Right lobe of liver (tissue), 6 donors: ENCODE data around the gene DAND5. TPM values are rescaled to one million over a fixed set of nuclear protein-coding genes. Genes with fewer than 3 reads are reported as not detected.
A peak's percentile ranks its signal among the peaks of the same experiment; 100 is the strongest.

ENCODE experiments used
- ATAC-seq, 4 donors: fragments of 200-7000 bp; cut with Tn5 transposase; one replicate each; pipeline ENCODE4 v1.9.1; 2020; ENCODE audit warnings: mild to moderate bottlenecking in 4 of 4, moderate library complexity in 4 of 4
- DNase-seq, 3 donors: peaks; one replicate each; pipeline ENCODE4 v3.0.0-alpha.2; 2020
- H3K27ac ChIP-seq, 3 donors: fragments of 200-600 bp; one replicate each; pipeline ENCODE4 v1.8.0; 2022
- H3K27me3 ChIP-seq, 2 donors: fragments of 200-600 bp; one replicate each; pipeline ENCODE4 v1.8.0; 2022
- H3K36me3 ChIP-seq, 4 donors: fragments of 200-600 bp; sonication (generic) in 1 of 4; one replicate each; pipeline versions ENCODE4 v1.5.1 to v1.8.0; 2017 to 2022; ENCODE audit warnings: control low read depth in 1 of 4
- H3K4me1 ChIP-seq, 4 donors: fragments of 200-600 bp; sonication (generic) in 1 of 4; one replicate each; pipeline versions ENCODE4 v1.5.1 to v1.8.0; 2017 to 2022; ENCODE audit warnings: control low read depth in 1 of 4
- H3K4me3 ChIP-seq, 3 donors: fragments of 200-600 bp; one replicate each; pipeline ENCODE4 v1.8.0; 2022
- H3K9me3 ChIP-seq, 4 donors: fragments of 200-600 bp; sonication (generic) in 1 of 4; one replicate each; pipeline versions ENCODE4 v1.5.1 to v1.8.0; 2017 to 2022; ENCODE audit warnings: control low read depth in 1 of 4
- POLR2A ChIP-seq: fragments of 450-650 bp; IDR thresholded peaks from one replicate; pipeline ENCODE4 v1.6.1; 2017; ENCODE audit warnings: antibody characterized with exemption, mild to moderate bottlenecking
- WGBS: methylation state at CpG from one replicate; pipeline ENCODE4 v1.1.6; 2018; ENCODE audit warnings: low coverage, low lambda C conversion rate; ENCODE audit not compliant: insufficient coverage; ENCODE audit errors: missing lambda C conversion rate; 5-methylcytosine and 5-hydroxymethylcytosine counted together
- intact Hi-C, 2 donors: fragments of 100-400 bp; cut with DNase I; formaldehyde crosslinking; loops; one replicate each; pipeline versions ENCODE4 v1.11.2 to v1.14.1; 2022
- total RNA-seq, 6 experiments: library from RNA; depleted of rRNA in 2 of 6; stranded (reverse); fragments of >200 nt in 2 of 6; fragmentation: NEBNext Ultra II Directional in 3 of 6; extraction: Animal tissue kit (Norgen Biotek cat#: 25700) in 3 of 6; gene quantifications; one replicate each; pipeline versions ENCODE4 v1.1.0 to v1.2.4, GENCODE V29; 2016 to 2023
- TF ChIP-seq, protein P1 (sequence below), 4 donors: fragments of 200-600 bp in 3 of 4; fragments of 450-650 bp in 1 of 4; IDR thresholded peaks; one replicate each; pipeline versions ENCODE4 v1.5.1 to v1.8.0; 2016 to 2022; ENCODE audit warnings: antibody characterized with exemption in 4 of 4, mild to moderate bottlenecking in 2 of 4
- donor health status: DM: no; HTN: yes; CAD: no.
- donor health status: DM: no; HTN: no; CAD: no.
- donor health status: DM: no; HTN: no; CAD: no.
- donor health status: DM: no; HTN: yes; CAD: no.
- donor health status: DM: no; HTN: yes; CAD: no.

The DAND5 gene
- total RNA-seq, 6 experiments from 2014 or later: not detected

DNA sequence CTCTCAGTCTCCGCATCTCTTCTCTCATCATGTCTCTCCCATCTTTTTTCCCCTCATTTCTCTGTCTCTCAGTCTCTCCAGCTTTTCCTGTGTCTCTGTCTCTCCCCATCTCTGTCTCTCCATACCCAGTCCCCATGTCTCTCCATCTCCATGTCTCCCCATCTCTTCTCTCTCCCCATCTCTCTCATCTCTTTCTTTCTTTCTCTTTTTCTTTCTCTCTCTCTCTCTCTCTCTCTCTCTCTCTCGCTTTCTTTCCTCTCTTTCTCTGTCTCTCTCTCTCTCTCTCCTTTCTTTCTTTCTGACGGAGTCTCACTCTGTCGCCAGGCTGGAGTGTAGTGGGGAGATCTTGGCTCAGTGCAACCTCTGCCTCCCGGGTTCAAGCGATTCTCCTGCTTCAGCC, 13.3 kb downstream of the DAND5 start:
- Histone ChIP-seq H3K36me3 (no peaks in the 10 kb centered on the region), H3K27me3 (no peaks in the 10 kb centered on the region), H3K4me3 (no peak overlapping the region), H3K4me1 (peaks cover 0 to under 1% (median 0%) of the 10 kb centered on the region in 4 donors), H3K27ac (no peak overlapping the region), H3K9me3 (no peaks in the 10 kb centered on the region)
- DNase-seq: no peak
- ATAC-seq: no peak
- intact Hi-C loops: loop anchor here in 1 of 2 donors (5.0 kb wide), 2 partner anchors 55 to 110 kb away; no protein-coding TSS in a partner anchor
- TF ChIP-seq, protein P1, sequence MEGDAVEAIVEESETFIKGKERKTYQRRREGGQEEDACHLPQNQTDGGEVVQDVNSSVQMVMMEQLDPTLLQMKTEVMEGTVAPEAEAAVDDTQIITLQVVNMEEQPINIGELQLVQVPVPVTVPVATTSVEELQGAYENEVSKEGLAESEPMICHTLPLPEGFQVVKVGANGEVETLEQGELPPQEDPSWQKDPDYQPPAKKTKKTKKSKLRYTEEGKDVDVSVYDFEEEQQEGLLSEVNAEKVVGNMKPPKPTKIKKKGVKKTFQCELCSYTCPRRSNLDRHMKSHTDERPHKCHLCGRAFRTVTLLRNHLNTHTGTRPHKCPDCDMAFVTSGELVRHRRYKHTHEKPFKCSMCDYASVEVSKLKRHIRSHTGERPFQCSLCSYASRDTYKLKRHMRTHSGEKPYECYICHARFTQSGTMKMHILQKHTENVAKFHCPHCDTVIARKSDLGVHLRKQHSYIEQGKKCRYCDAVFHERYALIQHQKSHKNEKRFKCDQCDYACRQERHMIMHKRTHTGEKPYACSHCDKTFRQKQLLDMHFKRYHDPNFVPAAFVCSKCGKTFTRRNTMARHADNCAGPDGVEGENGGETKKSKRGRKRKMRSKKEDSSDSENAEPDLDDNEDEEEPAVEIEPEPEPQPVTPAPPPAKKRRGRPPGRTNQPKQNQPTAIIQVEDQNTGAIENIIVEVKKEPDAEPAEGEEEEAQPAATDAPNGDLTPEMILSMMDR (IDR thresholded peaks at IDR 0.05): no peak
- TF ChIP-seq POLR2A: no peak
- 83% methylated on average over 5 of the region's 6 CpGs for WGBS

- intact Hi-C loops: loop anchor here in 1 of 2 donors (5.0 kb wide), 2 partner anchors 54 to 109 kb away; no protein-coding TSS in a partner anchor
- ATAC-seq (no peak), DNase-seq (no peak)
- H3K36me3 ChIP-seq: no peaks in the 10 kb centered on the region
- H3K27me3 ChIP-seq: no peaks in the 10 kb centered on the region
- TF ChIP-seq, protein P1 (IDR thresholded peaks at IDR 0.05): no peak
- no peak for TF ChIP-seq POLR2A
- no peak overlapping the region for H3K4me3 ChIP-seq
- no peaks in the 10 kb centered on the region for H3K4me1 ChIP-seq
- no peaks in the 10 kb centered on the region for H3K9me3 ChIP-seq
- H3K27ac ChIP-seq: no peak overlapping the region
- WGBS: 34% methylated on average over 10 of the region's 10 CpGs
Measured at GRCh38 chr19:12983091-12983490, 13.7 kb downstream of the DAND5 start.

GRCh38 chr19:12983542-12984142, 14.3 kb downstream of the DAND5 start:
- Histone ChIP-seq H3K4me1 (no peaks in the 10 kb centered on the region), H3K9me3 (no peaks in the 10 kb centered on the region), H3K27ac (no peak overlapping the region), H3K27me3 (no peaks in the 10 kb centered on the region), H3K36me3 (no peaks in the 10 kb centered on the region), H3K4me3 (no peak overlapping the region)
- ATAC-seq (peak; percentile 88 to 99 (median 90)), DNase-seq (peak; percentile 81 to 84 (median 83))
- TF ChIP-seq, protein P1 (IDR thresholded peaks at IDR 0.05): peak; percentile 92 to 99 (median 97)
- no peak for TF ChIP-seq POLR2A
- WGBS: 9% methylated on average over 39 of the region's 51 CpGs
- intact Hi-C loops: loop anchor here in 1 of 2 donors (5.0 kb wide), 2 partner anchors 54 to 109 kb away; no protein-coding TSS in a partner anchor

DNA sequence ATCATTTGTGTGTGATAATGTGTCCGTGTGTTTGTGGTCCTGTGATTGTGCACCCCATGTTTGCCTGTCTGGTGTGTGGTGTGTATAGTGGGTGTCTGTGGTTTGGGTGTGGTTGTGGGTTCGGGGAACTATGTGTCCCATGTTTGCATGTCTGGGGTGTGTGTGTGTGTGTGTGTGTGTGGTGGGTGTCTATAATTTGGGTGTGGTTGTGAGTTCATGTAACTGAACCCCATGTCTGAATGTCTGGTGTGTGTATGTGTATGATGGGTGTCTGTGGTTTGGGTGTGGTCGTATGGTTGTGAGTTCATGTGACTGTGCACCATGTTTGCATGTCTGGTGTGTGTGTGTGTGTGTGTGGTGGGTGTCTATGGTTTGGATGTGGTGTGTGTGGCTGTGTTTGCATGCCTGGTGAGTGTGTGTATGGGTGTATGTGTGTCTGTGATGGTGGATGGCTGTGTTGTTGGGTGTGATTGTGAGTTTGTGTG, 14.8 kb downstream of the DAND5 start:
- Histone ChIP-seq H3K9me3 (no peaks in the 10 kb centered on the region), H3K27ac (no peak overlapping the region), H3K4me3 (no peak overlapping the region), H3K36me3 (no peaks in the 10 kb centered on the region), H3K4me1 (no peaks in the 10 kb centered on the region), H3K27me3 (no peaks in the 10 kb centered on the region)
- intact Hi-C loops: loop anchor here in 1 of 2 donors (5.0 kb wide), 2 partner anchors 53 to 108 kb away; no protein-coding TSS in a partner anchor
- TF ChIP-seq, protein P1 (IDR thresholded peaks at IDR 0.05): no peak
- TF ChIP-seq POLR2A: no peak
- WGBS: 69% methylated on average over 1 of the region's 3 CpGs
- DNase-seq (no peak), ATAC-seq (no peak)
